Endometrium (tissue), 2 donors: ENCODE data around the gene TNXB.
A peak's percentile ranks its signal among the peaks of the same experiment; 100 is the strongest.
"Not testable (repeated sequence)": the region's sequence is repeated elsewhere in the genome, so short reads cannot be mapped to it uniquely, and the experiment has no call there.

Experiments used
- FAIRE-seq: peaks from 2 replicates; lab custom pipeline; 2012; peaks lifted over from hg19 to GRCh38; lab: Jason Lieb, UNC
- donor health status: control.
- donor health status: control.

The TNXB gene

DNA sequence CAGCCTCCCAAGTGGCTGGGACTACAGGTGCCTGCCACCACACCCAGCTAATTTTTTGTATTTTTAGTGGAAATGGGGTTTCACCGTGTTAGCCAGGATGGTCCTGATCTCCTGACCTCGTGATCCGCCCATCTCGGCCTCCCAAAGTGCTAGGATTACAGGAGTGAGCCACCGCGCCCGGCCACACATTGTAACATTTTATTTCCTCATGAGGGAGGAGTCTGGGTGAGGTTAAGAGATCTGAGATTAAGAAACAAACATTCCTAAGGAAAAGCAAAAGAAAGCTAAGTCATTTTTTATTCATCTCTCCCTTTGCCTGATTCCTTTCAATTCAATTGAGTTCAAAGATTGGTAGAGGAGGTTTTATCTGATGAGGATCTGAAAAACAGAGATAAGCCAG lies 35.1 kb upstream of the TNXB start:
- not testable (repeated sequence) for FAIRE-seq

DNA sequence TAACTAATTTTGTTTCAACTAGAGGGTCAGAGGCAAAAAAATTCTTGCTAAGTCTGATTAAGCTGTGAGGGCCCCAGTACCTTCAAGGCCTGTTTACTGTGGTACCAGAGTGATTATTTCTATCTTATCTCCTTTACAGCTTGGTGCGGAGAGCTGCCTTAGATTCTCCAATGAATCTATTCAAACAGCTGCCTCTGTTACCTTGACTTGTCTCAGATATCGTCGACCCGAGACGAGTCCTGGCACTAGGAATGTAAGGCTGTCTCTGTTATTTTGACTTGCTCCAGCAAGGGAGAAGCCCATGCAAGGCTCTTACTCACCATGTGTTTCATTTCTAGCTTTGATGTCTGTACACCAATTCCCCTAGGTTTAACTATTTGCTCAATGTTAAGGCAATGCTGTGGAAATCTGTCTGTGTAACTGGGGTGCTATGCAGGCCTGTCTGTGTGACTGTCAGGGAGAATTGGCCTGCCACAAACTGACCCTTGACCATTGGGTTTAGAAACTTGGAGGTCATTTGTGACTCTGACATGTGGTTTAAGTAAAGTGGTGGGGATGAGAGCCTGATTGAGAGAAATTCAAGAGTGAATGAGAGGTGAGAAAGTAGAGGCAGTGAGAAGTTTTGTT lies 31.4 kb upstream of the TNXB start:
- FAIRE-seq: no peak

DNA sequence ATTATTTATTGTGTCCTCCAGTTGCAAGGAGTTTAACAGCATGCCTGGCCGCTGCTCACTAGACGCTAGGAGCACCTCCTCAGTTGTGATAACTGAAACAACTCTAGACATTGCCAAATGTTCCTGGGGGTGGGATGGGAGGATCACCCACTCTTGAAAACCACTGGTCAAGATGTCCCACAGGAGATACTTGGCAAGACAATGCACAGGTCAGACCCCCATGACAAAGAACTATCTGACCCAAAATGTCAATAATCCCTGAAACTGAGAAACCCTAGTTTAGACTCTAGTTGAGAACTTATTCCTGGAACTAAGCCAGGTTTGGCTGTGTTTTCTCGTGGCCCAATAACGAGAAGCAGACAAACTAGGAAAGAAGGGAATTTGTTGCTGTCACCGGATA lies 30.5 kb upstream of the TNXB start:
- no peak for FAIRE-seq

DNA sequence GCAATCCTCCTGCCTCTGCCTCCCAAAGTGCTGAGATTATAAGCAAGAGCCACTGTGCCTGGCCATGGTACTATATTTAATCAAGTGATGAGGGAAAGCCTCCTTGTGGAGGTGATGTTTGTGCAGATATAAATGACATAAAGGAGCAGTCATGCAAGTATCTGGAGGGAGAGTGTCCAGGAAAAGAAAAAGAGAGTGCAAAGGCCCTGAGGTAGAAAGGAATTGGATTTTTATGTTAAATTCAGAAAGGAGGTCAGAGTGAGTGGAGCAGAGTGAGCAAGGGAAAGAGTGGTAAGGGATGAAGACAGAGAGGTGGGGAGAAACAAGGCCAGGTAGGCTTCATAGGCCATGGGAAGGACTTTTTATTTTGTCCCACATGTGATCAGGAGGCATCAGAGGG lies 28.3 kb upstream of the TNXB start:
- no peak for FAIRE-seq

DNA sequence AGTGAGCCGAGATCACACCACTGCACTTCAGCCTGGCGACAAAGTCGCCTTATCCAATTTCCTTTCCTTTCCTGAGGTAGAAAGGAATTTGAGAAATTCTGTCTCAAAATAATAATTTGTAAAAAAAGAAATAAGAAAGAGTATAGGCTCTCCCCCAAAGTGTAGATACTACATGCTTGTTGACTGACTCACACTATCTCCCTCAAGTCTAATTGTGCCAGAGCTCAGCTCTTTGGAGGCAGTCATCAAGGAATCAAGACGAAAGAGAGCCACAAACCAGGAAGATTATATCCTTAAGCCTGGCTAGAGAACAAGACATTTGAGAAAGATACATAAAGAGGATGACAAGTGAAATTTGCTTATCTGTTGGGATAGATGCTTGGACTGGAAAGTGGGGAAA lies 24.6 kb upstream of the TNXB start:
- FAIRE-seq: no peak

GRCh38 chr6:32132110-32132509 lies 23.0 kb upstream of the TNXB start:
- FAIRE-seq: no peak

DNA sequence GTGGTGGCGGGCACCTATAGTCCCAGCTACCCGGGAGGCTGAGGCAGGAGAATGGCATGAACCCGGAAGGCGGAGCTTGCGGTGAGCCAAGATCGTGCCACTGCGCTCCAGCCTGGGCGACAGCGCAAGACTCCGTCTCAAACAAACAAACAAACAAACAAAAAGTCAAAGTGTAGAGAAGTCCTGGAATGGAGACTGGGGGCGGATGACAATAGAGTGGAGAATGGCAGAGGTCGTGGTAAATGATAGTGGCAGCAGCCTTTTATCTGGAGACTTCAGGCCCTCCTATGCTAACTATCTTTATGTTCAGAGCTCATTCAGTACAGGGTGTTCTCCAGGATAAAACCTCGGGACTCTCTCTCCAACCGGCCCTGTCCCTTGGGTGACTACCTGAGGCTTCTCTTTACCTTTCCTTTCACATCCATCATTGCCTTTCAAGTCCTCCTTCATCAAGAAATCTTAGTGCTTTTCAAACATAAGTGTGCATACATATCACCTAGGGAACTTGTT lies 22.4 kb upstream of the TNXB start:
- FAIRE-seq: no peak

DNA sequence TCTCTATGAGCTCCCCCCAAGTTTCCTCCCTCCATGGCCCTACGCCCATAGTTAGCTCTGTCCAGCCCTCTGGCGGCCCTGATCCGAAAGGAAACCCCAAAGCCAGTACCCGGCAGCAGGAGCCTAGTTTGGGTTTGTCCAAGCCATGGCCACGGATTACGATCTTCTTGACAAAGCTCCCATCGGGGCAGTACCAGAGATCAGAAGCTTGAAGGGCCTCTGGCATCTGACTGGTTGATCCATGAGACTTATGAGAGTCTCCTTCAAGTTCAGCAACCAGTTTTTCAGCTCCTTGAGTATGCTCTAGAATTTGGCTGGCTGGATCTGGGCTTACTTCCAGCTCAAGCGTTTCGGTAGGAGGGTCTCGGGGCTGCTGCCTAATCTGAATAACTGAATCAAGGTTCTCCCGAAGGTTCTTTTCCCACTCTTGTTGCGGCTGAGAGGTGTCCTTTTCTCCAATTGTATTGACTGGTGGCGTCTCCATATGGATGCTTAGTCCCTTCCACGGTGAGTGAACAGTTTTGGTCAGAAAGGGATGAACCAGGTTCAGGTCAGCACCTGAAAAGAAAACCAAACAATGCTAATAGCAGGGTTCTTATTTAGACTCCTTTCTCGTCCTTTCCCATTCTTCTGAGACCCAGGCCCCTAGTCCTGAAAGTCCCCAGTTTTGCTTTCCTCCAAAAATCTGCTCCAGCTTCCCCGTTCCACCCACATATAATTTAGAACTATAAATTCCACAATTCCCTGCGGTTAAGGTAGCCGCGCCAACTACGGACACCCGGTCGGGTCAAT lies 20.4 kb upstream of the TNXB start:
- no peak for FAIRE-seq

- FAIRE-seq: no peak
Observed at GRCh38 chr6:32128751-32129296, 19.7 kb upstream of the TNXB start.

DNA sequence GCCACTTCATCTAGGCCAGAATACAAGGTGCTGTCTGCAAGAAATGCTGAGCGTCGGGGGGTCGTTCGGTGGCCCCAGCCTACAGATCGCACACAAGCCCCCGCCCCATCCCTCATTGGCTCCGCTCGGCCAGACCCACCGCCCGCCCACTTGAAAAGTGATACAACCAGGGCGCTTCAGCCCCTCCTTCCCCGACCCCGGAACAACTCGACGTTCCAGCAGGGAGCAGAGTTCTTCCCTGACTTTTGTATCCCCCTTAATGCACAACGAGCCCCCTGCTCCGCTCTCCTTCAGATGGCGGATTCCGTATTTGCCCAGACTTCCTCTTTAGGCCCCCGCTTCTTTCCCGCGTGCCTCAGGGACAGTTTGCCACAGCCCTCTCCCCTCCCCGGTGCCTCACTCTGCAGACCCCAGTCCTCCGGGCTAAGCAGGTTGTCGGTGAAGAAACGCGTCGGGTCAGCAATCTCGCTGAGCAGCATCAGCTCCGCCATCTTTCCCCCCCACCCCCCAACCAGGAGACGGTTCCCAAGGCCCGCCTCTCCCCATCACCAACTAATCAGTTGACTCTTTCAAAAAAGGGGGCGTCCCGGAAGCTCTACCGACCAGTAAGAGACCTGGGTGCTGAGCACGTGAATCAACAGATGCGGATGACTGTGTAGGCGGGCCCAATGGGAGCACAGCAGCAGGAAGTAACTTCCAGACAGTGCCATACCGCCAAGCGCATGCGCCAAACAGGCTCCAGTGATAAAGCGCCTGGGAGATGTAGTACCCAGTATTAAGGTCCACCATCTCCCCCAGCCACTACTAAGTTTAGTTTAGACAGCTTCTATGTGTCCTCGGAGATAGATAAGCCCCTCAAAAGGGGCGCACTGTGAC lies 18.8 kb upstream of the TNXB start, which contains the start of gene ATF6B:
TSS of gene ATF6B (minus strand) at position 530 of the 876 bp plus-strand sequence. CDS start at position 491, 39 bp downstream.
- peak; percentile 72 for FAIRE-seq

DNA sequence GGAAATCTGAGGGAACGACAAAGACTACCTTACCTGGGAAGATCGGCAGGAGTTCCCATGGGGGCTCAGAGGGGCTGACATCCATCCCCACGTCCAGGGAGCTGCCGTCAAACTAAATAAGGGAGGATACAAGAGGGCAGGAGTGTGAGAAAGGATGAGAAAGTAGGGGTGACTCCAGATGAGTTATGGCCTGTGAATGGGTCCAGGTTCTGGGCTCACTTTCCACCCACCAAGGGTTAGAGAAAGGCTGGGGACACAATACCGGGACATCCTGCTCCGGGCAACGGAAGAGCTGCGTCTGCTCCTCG lies 18.2 kb upstream of the TNXB start:
- no peak for FAIRE-seq

DNA sequence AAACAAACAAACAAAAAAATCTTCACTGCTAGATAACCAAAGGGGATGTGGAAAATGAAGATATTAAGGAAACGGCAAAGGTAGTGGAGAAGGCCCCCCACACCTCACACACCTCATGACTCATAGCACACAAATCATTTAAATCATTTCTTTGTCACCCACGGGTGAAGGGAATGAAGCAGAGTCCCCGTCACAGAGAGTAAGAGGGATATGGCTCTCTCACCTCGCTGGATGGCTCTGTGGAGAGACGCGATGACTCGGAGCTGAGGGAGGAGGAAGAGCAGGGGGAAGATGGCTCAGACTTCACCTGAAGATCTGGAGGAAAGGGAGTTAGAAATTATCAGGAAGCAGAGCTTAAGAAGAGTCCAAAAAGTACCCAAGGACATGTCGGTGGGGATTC lies 17.7 kb upstream of the TNXB start:
- no peak for FAIRE-seq

DNA sequence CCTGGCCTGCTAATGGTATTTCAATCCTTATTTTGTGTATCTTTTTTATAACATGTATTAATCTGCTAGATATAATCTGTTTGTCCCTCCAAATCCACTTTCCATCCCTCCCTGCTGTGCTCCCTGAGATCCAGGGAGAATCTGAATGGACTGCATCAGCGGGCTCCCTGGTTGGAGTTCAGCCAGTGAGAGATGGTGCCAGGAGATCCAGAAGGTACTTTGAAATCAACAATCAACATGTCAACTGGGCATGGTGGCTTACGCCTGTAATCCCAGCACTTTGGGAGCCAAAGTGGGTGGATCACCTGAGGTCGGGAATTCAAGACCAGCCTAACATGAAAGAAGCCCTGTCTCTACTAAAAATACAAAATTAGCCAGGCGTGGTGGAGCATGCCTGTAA lies 14.5 kb upstream of the TNXB start:
- FAIRE-seq: no peak

- FAIRE-seq: no peak
Observed at GRCh38 chr6:32120573-32121059, 11.5 kb upstream of the TNXB start.

DNA sequence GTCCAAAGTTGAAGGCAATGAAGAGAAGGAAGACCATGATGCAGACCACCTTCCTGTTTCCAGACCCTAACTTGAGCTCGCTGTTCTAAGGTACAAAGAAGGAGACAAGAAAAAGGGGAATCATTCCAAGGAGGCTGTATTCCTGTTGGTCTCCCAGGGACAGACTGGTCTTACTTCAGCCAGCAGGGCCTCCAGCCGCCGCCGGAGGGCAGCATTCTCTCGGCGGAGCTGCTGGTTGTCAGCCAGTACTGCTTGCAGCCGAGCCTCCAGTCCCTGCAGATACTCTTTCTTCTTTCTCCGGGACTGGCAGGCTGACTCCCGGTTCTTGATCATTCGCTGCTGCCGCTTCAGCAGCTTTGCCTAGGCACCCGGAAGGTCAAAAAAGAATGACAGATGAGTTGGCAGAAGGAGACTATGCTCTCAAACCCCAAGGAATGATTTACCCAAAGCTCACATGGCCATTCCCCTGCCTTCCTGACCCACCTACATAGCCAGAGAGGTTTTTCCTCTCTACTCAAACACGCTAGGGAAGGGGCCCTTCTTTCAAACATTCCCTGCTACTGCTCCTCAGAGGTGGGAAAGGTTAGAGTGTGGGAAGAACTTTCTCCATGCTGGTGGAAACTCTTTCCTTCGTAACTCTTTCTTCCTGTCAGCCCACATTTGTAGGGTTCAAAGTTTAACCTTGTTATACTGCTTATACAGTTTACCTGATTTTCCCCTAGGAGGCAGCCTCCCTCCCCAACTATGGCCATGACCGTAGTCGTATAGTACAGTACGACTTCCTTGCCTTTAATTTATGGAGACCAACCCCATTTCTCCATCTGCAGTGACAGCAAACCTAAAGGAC lies 9.9 kb upstream of the TNXB start:
- FAIRE-seq: no peak

DNA sequence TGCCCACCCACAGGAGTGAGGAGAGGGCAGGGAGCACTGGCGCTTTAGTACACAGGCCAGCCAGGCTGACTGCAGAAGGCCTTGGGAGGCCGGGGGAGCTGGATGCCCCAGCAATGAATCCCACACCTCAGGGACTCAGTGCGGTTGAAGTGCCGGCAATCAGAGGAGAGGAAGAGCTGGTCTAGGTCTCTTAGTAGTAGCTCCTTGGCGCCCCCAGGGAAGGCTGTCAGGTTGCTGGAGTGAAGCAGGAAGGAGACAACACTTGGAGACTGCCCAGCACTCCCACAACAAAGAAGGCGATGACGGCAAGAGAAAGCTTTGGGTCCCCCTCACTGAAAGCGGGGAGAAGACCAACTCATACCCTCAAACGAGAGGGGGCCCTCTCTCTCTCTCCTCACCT lies 8.3 kb upstream of the TNXB start:
- FAIRE-seq: no peak

DNA sequence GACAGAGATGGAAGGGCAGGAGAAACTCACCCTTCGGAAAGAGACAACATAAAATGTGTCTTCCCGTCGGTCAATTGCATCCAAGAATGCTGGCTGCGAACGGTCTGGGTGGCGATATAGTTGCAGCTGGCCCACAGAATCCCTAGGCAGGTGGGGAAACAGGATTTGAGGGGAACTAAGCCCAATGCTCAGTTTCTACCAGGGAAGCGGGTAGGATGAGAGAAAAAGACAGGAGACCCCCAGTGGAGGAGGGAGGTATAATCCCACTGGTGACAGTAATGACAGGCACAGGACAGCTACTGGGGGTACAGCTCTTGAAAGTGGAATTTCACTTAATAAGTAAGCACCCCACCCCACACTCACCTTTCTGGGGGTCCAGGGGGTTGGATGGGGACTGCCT lies 7.5 kb upstream of the TNXB start:
- no peak for FAIRE-seq

- no peak for FAIRE-seq
Observed at GRCh38 chr6:32115623-32116022, 6.5 kb upstream of the TNXB start.

- no peak for FAIRE-seq
Observed at GRCh38 chr6:32114796-32115195, 5.7 kb upstream of the TNXB start.

GRCh38 chr6:32113386-32114352 lies 4.5 kb upstream of the TNXB start:
- FAIRE-seq: peak; percentile 72
